HepG2 (cell line): Measurements from ENCODE around the gene LTA. TPM values are rescaled to one million over a fixed set of nuclear protein-coding genes. Genes with fewer than 3 reads are reported as not detected.

Experiments
- ARID2 ChIP-seq: sonication (generic); formaldehyde crosslinking; IDR thresholded peaks from 2 replicates; pipeline ENCODE4 v1.8.1; 2022; ENCODE audit warnings: mild to moderate bottlenecking, missing genetic modification reagents, borderline replicate concordance
- CEBPZ ChIP-seq: IDR thresholded peaks from 2 replicates; pipeline ENCODE4 v1.6.1; 2012; ENCODE audit warnings: low read length, improper control_type of control experiment
- FOXO1 ChIP-seq: sonication (generic); formaldehyde crosslinking; IDR thresholded peaks from 2 replicates; pipeline ENCODE4 v1.4.0; 2020; ENCODE audit warnings: missing genetic modification reagents
- NFIC ChIP-seq: IDR thresholded peaks from 2 replicates; pipeline ENCODE4 v1.6.1; 2012; ENCODE audit warnings: mild to moderate bottlenecking, low read length, inconsistent platforms
- RARG ChIP-seq: sonication (generic); formaldehyde crosslinking; IDR thresholded peaks from 2 replicates; pipeline ENCODE4 v1.4.0; 2020; ENCODE audit warnings: low read depth, mild to moderate bottlenecking, missing genetic modification reagents
- SMYD3 ChIP-seq: sonication (generic); formaldehyde crosslinking; IDR thresholded peaks from 2 replicates; pipeline ENCODE4 v1.8.1; 2023; ENCODE audit warnings: mild to moderate bottlenecking, missing genetic modification reagents
- SP140L ChIP-seq: sonication (generic); formaldehyde crosslinking; IDR thresholded peaks from 2 replicates; pipeline ENCODE4 v1.4.0; 2020; ENCODE audit warnings: missing genetic modification reagents, borderline replicate concordance
- SP5 ChIP-seq: IDR thresholded peaks from 2 replicates; pipeline ENCODE4 v1.6.1; 2016; ENCODE audit warnings: low read depth, borderline replicate concordance
- U2AF1 ChIP-seq: fragments of 200-400 bp; formaldehyde crosslinking; optimal IDR thresholded peaks from 2 replicates; pipeline ENCODE3; 2017; ENCODE audit warnings: mild to moderate bottlenecking, low read depth, low read length
- ZFP91 ChIP-seq: sonication (generic); formaldehyde crosslinking; IDR thresholded peaks from 2 replicates; pipeline ENCODE4 v1.9.0; 2022; ENCODE audit warnings: missing genetic modification reagents, mild to moderate bottlenecking, borderline replicate concordance
- ZNF333 ChIP-seq: sonication (generic); formaldehyde crosslinking; IDR thresholded peaks from 2 replicates; pipeline ENCODE4 v1.4.0; 2020; ENCODE audit warnings: mild to moderate bottlenecking, missing genetic modification reagents, borderline replicate concordance
- ZNF407 ChIP-seq: sonication (generic); formaldehyde crosslinking; IDR thresholded peaks from one replicate; pipeline ENCODE4 v1.5.1; 2020; ENCODE audit warnings: mild to moderate bottlenecking, missing genetic modification reagents; ENCODE audit errors: not compliant biosample characterization
- ZNF557 ChIP-seq: sonication (generic); formaldehyde crosslinking; IDR thresholded peaks from 2 replicates; pipeline ENCODE4 v1.4.0; 2020; ENCODE audit warnings: missing genetic modification reagents
- ZNF629 ChIP-seq: sonication (generic); formaldehyde crosslinking; conservative IDR thresholded peaks from 2 replicates; pipeline ENCODE4 v1.5.0; 2020; ENCODE audit warnings: missing genetic modification reagents
- ZNF678 ChIP-seq: sonication (generic); formaldehyde crosslinking; IDR thresholded peaks from 2 replicates; pipeline ENCODE4 v1.4.0; 2020; ENCODE audit warnings: mild to moderate bottlenecking, missing genetic modification reagents
- ZNF773 ChIP-seq: sonication (generic); formaldehyde crosslinking; IDR thresholded peaks from 2 replicates; pipeline ENCODE4 v1.4.0; 2020; ENCODE audit warnings: missing genetic modification reagents, borderline replicate concordance
- polyA plus RNA-seq, 8 experiments: library from polyadenylated mRNA; depleted of rRNA in 3 of 8; stranded (reverse) in 7 of 8; unstranded in 1 of 8; fragments of >200 nt; fragmentation: Illumina TruSeq in 4 of 8; extraction: Trizol in 4 of 8; gene quantifications; 2 replicates each; pipeline versions ENCODE4 v1.2.1 to v1.2.3, GENCODE V29; 2011 to 2016; ENCODE audit warnings: low read depth in 4 of 8, missing spikeins in 1 of 8, mixed read lengths in 1 of 8; ENCODE audit not compliant: insufficient read depth in 1 of 8
- total RNA-seq, 5 experiments: library from RNA; depleted of rRNA; stranded (reverse); fragments of >200 nt; fragmentation: Illumina TruSeq; extraction: Trizol; gene quantifications; 2 replicates each; pipeline ENCODE4 v1.2.3, GENCODE V29; 2016; ENCODE audit warnings: low read depth in 1 of 5

LTA gene
- total and polyA plus RNA-seq, 2 of the 13 experiments (the other 11 are each of a cell fraction or from before 2014, with no cell fraction given): 0.09 TPM; not detected in 1

- no peak for TF ChIP-seq U2AF1
- TF ChIP-seq ZNF773: peak; percentile 77
- TF ChIP-seq ARID2 (CRISPR knock-in tag): peak; percentile 86
- TF ChIP-seq ZFP91: peak; percentile 87
- no peak for TF ChIP-seq CEBPZ
- TF ChIP-seq ZNF629 (CRISPR knock-in tag): 0 out of 2 replicates have a peak, but pooled peaks have one; percentile 10
- no peak for TF ChIP-seq ZNF333
- no peak for TF ChIP-seq SP140L
- peak; percentile 75; the same call in 1 of the 2 replicates for TF ChIP-seq ZNF678 (CRISPR knock-in tag)
- peak; percentile 86 for TF ChIP-seq SP5 (CRISPR knock-in tag)
- TF ChIP-seq NFIC: no peak
- peak; percentile 99 for TF ChIP-seq SMYD3
- peak; percentile 92; the same call in 1 of the 2 replicates for TF ChIP-seq ZNF557 (CRISPR knock-in tag)
- peak; percentile 91; the same call in 1 of the 2 replicates for TF ChIP-seq RARG (CRISPR knock-in tag)
- TF ChIP-seq ZNF407 (CRISPR knock-in tag): no peak
- no peak for TF ChIP-seq FOXO1 (CRISPR knock-in tag)
Measured at GRCh38 chr6:31619805-31620585, 47.9 kb downstream of the LTA start (continued).
